WTC11 (cell line): Measurements from ENCODE around the gene SGMS1. TPM values are rescaled to one million over a fixed set of nuclear protein-coding genes. Genes with fewer than 3 reads are reported as not detected.

Source experiments
- ATAC-seq: fragments of 200-7000 bp; cut with Tn5 transposase; 2 replicates; pipeline ENCODE4 v1.10.0; 2021; ENCODE audit warnings: mild to moderate bottlenecking, moderate library complexity
- CTCF ChIA-PET: fragments of 300-600 bp; sonication (Branson Sonifier 250); formaldehyde crosslinking; loops from one replicate; lab custom pipeline; 2021; ENCODE audit warnings: antibody characterized with exemption; lab: Charles Lee
- POLR2A ChIA-PET: fragments of 350-600 bp; sonication (Branson Sonifier 250); formaldehyde crosslinking; loops from one replicate; lab custom pipeline; 2021; ENCODE audit warnings: antibody characterized with exemption; lab: Charles Lee
- DNase-seq: peaks from one replicate; pipeline ENCODE4 v3.0.0; 2021; ENCODE audit warnings: low spot score
- H3K27ac Mint-ChIP-seq: 2 replicates; pipeline ENCODE4 v1.8.0; 2021; ENCODE audit warnings: mixed read lengths
- H3K27me3 Mint-ChIP-seq: 2 replicates; pipeline ENCODE4 v1.8.0; 2021; ENCODE audit warnings: low read depth, mild to moderate bottlenecking, moderate library complexity, mixed read lengths
- H3K36me3 Mint-ChIP-seq: 2 replicates; pipeline ENCODE4 v1.8.0; 2021; ENCODE audit warnings: mixed read lengths
- H3K4me1 Mint-ChIP-seq: 2 replicates; pipeline ENCODE4 v1.8.0; 2022; ENCODE audit warnings: mixed read lengths
- H3K4me3 Mint-ChIP-seq: 2 replicates; pipeline ENCODE4 v1.8.0; 2021; ENCODE audit warnings: mild to moderate bottlenecking, moderate library complexity, mixed read lengths
- H3K9me3 Mint-ChIP-seq: 2 replicates; pipeline ENCODE4 v1.8.0; 2021; ENCODE audit warnings: mixed read lengths
- ATF1 ChIP-seq: sonication (generic); formaldehyde crosslinking; IDR thresholded peaks from 2 replicates; pipeline ENCODE4 v1.8.1; 2023; ENCODE audit warnings: mild to moderate bottlenecking, moderate library complexity, missing genetic modification reagents
- FOXJ3 ChIP-seq: sonication (generic); formaldehyde crosslinking; IDR thresholded peaks from 2 replicates; pipeline ENCODE4 v1.9.0; 2021; ENCODE audit warnings: missing genetic modification reagents, mild to moderate bottlenecking, borderline replicate concordance
- FOXK1 ChIP-seq: sonication (generic); formaldehyde crosslinking; IDR thresholded peaks from 2 replicates; pipeline ENCODE4 v1.8.0; 2022; ENCODE audit warnings: mild to moderate bottlenecking, moderate library complexity, missing genetic modification reagents
- GTF2I ChIP-seq: fragments of 250-450 bp; sonication (Bioruptor Pico); conservative IDR thresholded peaks from 2 replicates; pipeline ENCODE4 v1.4.0; 2021; ENCODE audit warnings: mild to moderate bottlenecking
- MYBL2 ChIP-seq: sonication (generic); formaldehyde crosslinking; IDR thresholded peaks from 2 replicates; pipeline ENCODE4 v1.8.1; 2023; ENCODE audit warnings: mild to moderate bottlenecking, moderate library complexity, missing genetic modification reagents
- NFATC4 ChIP-seq: fragments of 250-450 bp; sonication (Bioruptor Pico); IDR thresholded peaks from 2 replicates; pipeline ENCODE4 v1.9.0; 2021; ENCODE audit warnings: mild to moderate bottlenecking
- NFYB ChIP-seq: sonication (generic); formaldehyde crosslinking; conservative IDR thresholded peaks from 2 replicates; pipeline ENCODE4 v1.8.0; 2022; ENCODE audit warnings: low read depth, missing genetic modification reagents
- SOX15 ChIP-seq: fragments of 250-450 bp; sonication (Bioruptor Pico); IDR thresholded peaks from 2 replicates; pipeline ENCODE4 v1.9.0; 2021; ENCODE audit warnings: mild to moderate bottlenecking
- STAT6 ChIP-seq: sonication (generic); formaldehyde crosslinking; conservative IDR thresholded peaks from 2 replicates; pipeline ENCODE4 v1.8.1; 2023; ENCODE audit warnings: mild to moderate bottlenecking, low read depth, missing genetic modification reagents, moderate library complexity
- ZNF121 ChIP-seq: sonication (generic); formaldehyde crosslinking; IDR thresholded peaks from 2 replicates; pipeline ENCODE4 v1.8.0; 2023; ENCODE audit warnings: missing genetic modification reagents
- ZNF138 ChIP-seq: sonication (generic); formaldehyde crosslinking; conservative IDR thresholded peaks from 2 replicates; pipeline ENCODE4 v1.8.1; 2022; ENCODE audit warnings: mild to moderate bottlenecking, moderate library complexity, missing genetic modification reagents
- ZNF423 ChIP-seq: fragments of 250-450 bp; sonication (Bioruptor Pico); IDR thresholded peaks from 2 replicates; pipeline ENCODE4 v2.1.2; 2022; ENCODE audit warnings: mild to moderate bottlenecking, moderate library complexity
- total RNA-seq: library from RNA; stranded (reverse); gene quantifications from 3 replicates; pipeline ENCODE4 v1.2.3, GENCODE V29; 2021
- TF ChIP-seq, protein P1 (sequence below): fragments of 250-450 bp; sonication (Bioruptor Pico); IDR thresholded peaks from 2 replicates; pipeline ENCODE4 v1.8.0; 2021; ENCODE audit warnings: mild to moderate bottlenecking
- TF ChIP-seq, protein P2 (sequence below): sonication (generic); formaldehyde crosslinking; IDR thresholded peaks from 2 replicates; pipeline ENCODE4 v1.8.1; 2022; ENCODE audit warnings: low read depth, missing genetic modification reagents, borderline replicate concordance
- TF ChIP-seq, protein P3 (sequence below): fragments of 250-450 bp; sonication (Bioruptor Pico); IDR thresholded peaks from 2 replicates; pipeline ENCODE4 v1.9.0; 2021; ENCODE audit warnings: mild to moderate bottlenecking, borderline replicate concordance
- TF ChIP-seq, protein P4 (sequence below): fragments of 250-450 bp; sonication (Bioruptor Pico); IDR thresholded peaks from 2 replicates; pipeline ENCODE4 v1.9.0; 2021; ENCODE audit warnings: moderate library complexity, mild to moderate bottlenecking, inconsistent platforms, borderline replicate concordance

Gene SGMS1
- total RNA-seq, 1 experiment from 2014 or later: 13.2 TPM

DNA sequence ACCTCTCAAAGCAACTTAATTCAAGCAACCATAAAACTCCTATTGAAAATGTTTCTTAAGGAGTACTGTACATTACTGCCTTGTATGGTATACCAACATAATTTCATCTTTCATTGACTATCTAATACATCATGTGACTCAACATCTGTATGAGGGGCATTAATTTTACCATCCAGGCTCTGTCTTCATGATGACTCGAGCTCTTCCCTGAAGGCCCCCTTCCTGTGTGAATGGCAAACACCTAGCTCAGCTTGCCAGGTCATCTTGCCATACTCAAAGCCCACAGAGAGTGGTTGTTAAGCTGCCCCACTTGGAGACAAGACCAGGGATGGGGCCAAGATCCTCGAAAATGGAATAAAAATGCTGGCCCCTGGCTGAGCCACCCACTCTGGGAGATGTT, 82.4 kb downstream of the SGMS1 start (continued):
- TF ChIP-seq, protein P1, sequence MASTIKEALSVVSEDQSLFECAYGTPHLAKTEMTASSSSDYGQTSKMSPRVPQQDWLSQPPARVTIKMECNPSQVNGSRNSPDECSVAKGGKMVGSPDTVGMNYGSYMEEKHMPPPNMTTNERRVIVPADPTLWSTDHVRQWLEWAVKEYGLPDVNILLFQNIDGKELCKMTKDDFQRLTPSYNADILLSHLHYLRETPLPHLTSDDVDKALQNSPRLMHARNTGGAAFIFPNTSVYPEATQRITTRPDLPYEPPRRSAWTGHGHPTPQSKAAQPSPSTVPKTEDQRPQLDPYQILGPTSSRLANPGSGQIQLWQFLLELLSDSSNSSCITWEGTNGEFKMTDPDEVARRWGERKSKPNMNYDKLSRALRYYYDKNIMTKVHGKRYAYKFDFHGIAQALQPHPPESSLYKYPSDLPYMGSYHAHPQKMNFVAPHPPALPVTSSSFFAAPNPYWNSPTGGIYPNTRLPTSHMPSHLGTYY (CRISPR knock-in tag): no peak
- no peak for TF ChIP-seq STAT6
- TF ChIP-seq, protein P2, sequence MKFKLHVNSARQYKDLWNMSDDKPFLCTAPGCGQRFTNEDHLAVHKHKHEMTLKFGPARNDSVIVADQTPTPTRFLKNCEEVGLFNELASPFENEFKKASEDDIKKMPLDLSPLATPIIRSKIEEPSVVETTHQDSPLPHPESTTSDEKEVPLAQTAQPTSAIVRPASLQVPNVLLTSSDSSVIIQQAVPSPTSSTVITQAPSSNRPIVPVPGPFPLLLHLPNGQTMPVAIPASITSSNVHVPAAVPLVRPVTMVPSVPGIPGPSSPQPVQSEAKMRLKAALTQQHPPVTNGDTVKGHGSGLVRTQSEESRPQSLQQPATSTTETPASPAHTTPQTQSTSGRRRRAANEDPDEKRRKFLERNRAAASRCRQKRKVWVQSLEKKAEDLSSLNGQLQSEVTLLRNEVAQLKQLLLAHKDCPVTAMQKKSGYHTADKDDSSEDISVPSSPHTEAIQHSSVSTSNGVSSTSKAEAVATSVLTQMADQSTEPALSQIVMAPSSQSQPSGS (CRISPR knock-in tag): no peak
- no peak for TF ChIP-seq ATF1
- TF ChIP-seq SOX15 (CRISPR knock-in tag): no peak
- TF ChIP-seq, protein P3, sequence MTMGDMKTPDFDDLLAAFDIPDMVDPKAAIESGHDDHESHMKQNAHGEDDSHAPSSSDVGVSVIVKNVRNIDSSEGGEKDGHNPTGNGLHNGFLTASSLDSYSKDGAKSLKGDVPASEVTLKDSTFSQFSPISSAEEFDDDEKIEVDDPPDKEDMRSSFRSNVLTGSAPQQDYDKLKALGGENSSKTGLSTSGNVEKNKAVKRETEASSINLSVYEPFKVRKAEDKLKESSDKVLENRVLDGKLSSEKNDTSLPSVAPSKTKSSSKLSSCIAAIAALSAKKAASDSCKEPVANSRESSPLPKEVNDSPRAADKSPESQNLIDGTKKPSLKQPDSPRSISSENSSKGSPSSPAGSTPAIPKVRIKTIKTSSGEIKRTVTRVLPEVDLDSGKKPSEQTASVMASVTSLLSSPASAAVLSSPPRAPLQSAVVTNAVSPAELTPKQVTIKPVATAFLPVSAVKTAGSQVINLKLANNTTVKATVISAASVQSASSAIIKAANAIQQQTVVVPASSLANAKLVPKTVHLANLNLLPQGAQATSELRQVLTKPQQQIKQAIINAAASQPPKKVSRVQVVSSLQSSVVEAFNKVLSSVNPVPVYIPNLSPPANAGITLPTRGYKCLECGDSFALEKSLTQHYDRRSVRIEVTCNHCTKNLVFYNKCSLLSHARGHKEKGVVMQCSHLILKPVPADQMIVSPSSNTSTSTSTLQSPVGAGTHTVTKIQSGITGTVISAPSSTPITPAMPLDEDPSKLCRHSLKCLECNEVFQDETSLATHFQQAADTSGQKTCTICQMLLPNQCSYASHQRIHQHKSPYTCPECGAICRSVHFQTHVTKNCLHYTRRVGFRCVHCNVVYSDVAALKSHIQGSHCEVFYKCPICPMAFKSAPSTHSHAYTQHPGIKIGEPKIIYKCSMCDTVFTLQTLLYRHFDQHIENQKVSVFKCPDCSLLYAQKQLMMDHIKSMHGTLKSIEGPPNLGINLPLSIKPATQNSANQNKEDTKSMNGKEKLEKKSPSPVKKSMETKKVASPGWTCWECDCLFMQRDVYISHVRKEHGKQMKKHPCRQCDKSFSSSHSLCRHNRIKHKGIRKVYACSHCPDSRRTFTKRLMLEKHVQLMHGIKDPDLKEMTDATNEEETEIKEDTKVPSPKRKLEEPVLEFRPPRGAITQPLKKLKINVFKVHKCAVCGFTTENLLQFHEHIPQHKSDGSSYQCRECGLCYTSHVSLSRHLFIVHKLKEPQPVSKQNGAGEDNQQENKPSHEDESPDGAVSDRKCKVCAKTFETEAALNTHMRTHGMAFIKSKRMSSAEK (CRISPR knock-in tag): no peak

DNA sequence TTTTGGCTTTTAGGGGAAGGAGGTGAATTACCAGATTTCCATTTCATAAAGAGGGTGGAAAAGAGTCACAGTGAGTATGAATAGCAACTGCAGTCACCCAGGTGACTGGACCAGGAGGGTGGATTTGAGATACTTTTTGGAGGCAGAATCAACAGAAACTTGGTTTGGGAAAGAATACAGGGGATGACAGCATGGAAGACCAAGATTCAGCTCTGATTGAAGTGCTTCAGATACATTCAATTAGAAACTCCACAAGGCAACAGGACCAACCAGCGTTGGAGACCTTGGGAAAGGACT, 83.0 kb downstream of the SGMS1 start:
- Mint-ChIP-seq H3K4me1 (peaks cover 29% of the 10 kb centered on the region), H3K27me3 (no peaks in the 10 kb centered on the region), H3K27ac (no peak overlapping the region), H3K4me3 (no peak overlapping the region), H3K9me3 (no peaks in the 10 kb centered on the region), H3K36me3 (no peaks in the 10 kb centered on the region)
- ATAC-seq (no peak), DNase-seq (no peak)
- TF ChIP-seq FOXK1 (no peak), GTF2I (no peak), ZNF423 (CRISPR knock-in tag) (no peak), NFATC4 (CRISPR knock-in tag) (no peak), ZNF121 (no peak), ZNF138 (CRISPR knock-in tag) (no peak), FOXJ3 (no peak), MYBL2 (CRISPR knock-in tag) (no peak), NFYB (CRISPR knock-in tag) (no peak)
- TF ChIP-seq, protein P4, sequence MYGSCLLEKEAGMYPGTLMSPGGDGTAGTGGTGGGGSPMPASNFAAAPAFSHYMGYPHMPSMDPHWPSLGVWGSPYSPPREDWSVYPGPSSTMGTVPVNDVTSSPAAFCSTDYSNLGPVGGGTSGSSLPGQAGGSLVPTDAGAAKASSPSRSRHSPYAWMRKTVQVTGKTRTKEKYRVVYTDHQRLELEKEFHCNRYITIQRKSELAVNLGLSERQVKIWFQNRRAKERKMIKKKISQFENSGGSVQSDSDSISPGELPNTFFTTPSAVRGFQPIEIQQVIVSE (CRISPR knock-in tag): no peak
- CTCF ChIA-PET: no interaction called here
- POLR2A ChIA-PET: no interaction called here
